ENCODE results near the gene KLK11. TPM values are rescaled to one million over a fixed set of nuclear protein-coding genes. Genes with fewer than 3 reads are reported as not detected.

Gene KLK11
- total RNA-seq, 6 experiments from 2014 or later = not detected

- peaks cover 9% of the 10 kb centered on the region for H3K27me3 Mint-ChIP-seq (ENCODE audit: insufficient read depth)
- H3K4me3 Mint-ChIP-seq = no peak overlapping the region
- H3K36me3 Mint-ChIP-seq (ENCODE audit: low read depth) = peaks cover 4% of the 10 kb centered on the region; the same call in 1 of the 2 replicates
- H3K9me3 Mint-ChIP-seq = peaks cover 58% of the 10 kb centered on the region
- no peak for DNase-seq
- no peaks in the 10 kb centered on the region for H3K4me1 Mint-ChIP-seq (ENCODE audit: low read depth)
- H3K27ac Mint-ChIP-seq = no peak overlapping the region
- TF ChIP-seq CTCF (IDR thresholded peaks at IDR 0.05) = no peak
Measured at GRCh38 chr19:51003316-51003715, 23.1 kb downstream of the KLK11 start.

DNA sequence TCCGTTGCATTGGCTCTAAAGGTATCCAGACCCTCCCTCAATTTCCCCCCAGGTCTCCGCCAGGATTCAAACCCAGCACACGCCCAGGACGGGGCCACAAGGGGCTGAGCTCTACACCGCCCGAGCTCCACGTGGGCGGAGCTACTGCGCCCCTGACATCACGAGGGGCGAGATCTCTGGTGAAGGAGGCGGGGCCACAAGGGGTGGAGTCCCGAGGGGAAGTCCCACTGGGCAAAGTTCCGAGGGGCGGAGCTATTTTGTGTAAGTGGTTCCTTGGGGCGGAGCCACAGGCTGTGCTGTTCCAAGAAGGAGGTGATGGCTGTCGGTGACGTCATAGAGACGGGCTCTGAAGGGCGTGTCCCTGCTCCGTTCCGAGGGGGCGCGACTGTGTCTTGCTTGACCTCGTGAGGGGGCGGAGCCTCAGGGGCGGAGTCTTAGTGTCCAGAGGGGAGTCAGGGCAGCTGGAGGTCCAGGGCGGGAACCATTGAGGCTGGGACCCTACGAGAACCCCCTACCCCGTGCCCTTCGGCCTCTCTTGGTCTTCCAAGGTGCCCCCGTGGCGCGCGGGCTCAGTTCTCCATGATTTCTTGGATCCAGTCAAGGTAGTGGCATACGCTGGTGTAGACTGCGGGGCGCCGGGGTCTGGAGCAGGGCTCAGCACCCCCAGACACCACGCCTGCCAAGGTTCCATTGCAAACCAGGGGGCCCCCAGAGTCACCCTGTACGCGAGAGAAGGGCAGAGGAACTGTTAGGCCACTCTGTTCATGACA is 23.7 kb downstream of the KLK11 start:
- Mint-ChIP-seq H3K4me3 (no peak overlapping the region), H3K36me3 (ENCODE audit: low read depth) (peaks cover 4% of the 10 kb centered on the region; the same call in 1 of the 2 replicates), H3K9me3 (peaks cover 62% of the 10 kb centered on the region), H3K27ac (no peak overlapping the region), H3K4me1 (ENCODE audit: low read depth) (no peaks in the 10 kb centered on the region), H3K27me3 (ENCODE audit: insufficient read depth) (peaks cover 9% of the 10 kb centered on the region)
- no peak for TF ChIP-seq CTCF (IDR thresholded peaks at IDR 0.05)
- no peak for DNase-seq

GRCh38 chr19:51002089-51002532 is 24.3 kb downstream of the KLK11 start:
- peaks cover 9% of the 10 kb centered on the region for H3K27me3 Mint-ChIP-seq (ENCODE audit: insufficient read depth)
- H3K4me1 Mint-ChIP-seq (ENCODE audit: low read depth) = no peaks in the 10 kb centered on the region
- H3K4me3 Mint-ChIP-seq = no peak overlapping the region
- H3K9me3 Mint-ChIP-seq = peaks cover 57% of the 10 kb centered on the region
- no peak for DNase-seq
- no peak for TF ChIP-seq CTCF (IDR thresholded peaks at IDR 0.05)
- H3K27ac Mint-ChIP-seq = no peak overlapping the region
- H3K36me3 Mint-ChIP-seq (ENCODE audit: low read depth) = peaks cover 4% of the 10 kb centered on the region; the same call in 1 of the 2 replicates

DNA sequence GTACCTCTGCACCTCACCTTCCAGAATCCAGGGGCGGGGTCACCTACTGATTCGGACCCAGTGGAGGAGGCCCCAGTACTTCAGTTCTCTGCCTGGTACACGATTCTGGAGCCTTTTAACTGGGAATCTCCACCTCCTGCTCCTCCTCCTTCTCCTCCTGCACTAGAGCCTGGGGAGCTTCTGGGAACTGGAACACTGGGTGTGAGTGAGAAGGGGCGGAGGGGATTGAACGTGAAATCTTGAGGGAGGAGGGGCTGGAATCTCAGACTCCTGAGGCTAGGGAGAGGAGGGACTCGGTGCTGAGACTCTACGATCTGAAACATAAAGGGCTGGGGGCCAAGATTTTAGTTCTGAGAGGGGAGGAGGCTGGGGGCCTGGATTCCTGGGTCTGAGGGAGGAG is 24.9 kb downstream of the KLK11 start, which contains the start of gene KLK8:
KLK8 (minus strand) TSS at position 90 of the 400 bp plus-strand sequence. CDS start 437 bp downstream, outside the sequence.
- Mint-ChIP-seq H3K36me3 (ENCODE audit: low read depth) (peaks cover 4% of the 10 kb centered on the region; the same call in 1 of the 2 replicates), H3K4me3 (no peak within 1 kb of the TSS), H3K4me1 (ENCODE audit: low read depth) (no peaks in the 10 kb centered on the region), H3K27me3 (ENCODE audit: insufficient read depth) (peaks cover 9% of the 10 kb centered on the region), H3K9me3 (peaks cover 52% of the 10 kb centered on the region), H3K27ac (no peak within 1 kb of the TSS)
- no peak for DNase-seq
- no peak for TF ChIP-seq CTCF (IDR thresholded peaks at IDR 0.05)

DNA sequence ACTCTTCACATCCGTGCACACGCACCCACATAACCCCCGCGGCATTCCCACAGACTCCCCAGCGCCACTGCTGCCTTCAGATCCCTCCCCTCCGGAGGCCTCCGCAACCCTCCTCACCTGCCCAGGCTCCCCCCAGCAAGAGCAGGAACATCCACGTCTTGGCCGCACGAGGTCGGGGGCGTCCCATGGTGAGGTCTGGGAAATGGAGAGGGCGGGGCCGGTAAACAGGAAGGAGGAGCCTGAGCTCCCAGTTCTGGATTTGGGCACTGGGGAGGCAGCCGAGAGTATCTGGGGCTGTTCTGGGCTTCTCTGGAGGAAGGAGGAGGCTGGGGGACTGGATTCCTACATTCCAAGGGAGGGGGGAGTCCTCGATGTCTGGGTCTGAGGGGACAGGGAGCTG is 25.4 kb downstream of the KLK11 start:
- Mint-ChIP-seq H3K9me3 (peaks cover 48% of the 10 kb centered on the region), H3K36me3 (ENCODE audit: low read depth) (peaks cover 4% of the 10 kb centered on the region; the same call in 1 of the 2 replicates), H3K27me3 (ENCODE audit: insufficient read depth) (peaks cover 9% of the 10 kb centered on the region), H3K4me3 (no peak overlapping the region), H3K4me1 (ENCODE audit: low read depth) (no peaks in the 10 kb centered on the region), H3K27ac (no peak overlapping the region)
- no peak for DNase-seq
- TF ChIP-seq CTCF (IDR thresholded peaks at IDR 0.05) = no peak

All from HFFc6 (cell line).